OCI-LY7 (cell line): ENCODE results near the gene DARS1. TPM values are rescaled to one million over a fixed set of nuclear protein-coding genes. Genes with fewer than 3 reads are reported as not detected.
"Not testable (repeated sequence)": the region's sequence is repeated elsewhere in the genome, so short reads cannot be mapped to it uniquely, and the experiment has no call there.

Experiments
- BruUV-seq: library from RNA; stranded (reverse); fragments of 400-500 nt; replicated peaks from 2 replicates; lab custom pipeline; 2021; lab: Mats Ljungman, UMichigan
- CTCF ChIA-PET: fragments of 300-600 bp; sonication (Branson Sonifier 250); formaldehyde crosslinking; loops from one replicate; lab custom pipeline; 2022; ENCODE audit warnings: antibody characterized with exemption; ENCODE audit not compliant: unreplicated experiment; lab: Charles Lee
- POLR2A ChIA-PET: fragments of 300-600 bp; sonication (Branson Sonifier 250); formaldehyde crosslinking; loops from one replicate; lab custom pipeline; 2022; ENCODE audit warnings: antibody characterized with exemption; lab: Charles Lee
- DNase-seq: peaks from one replicate; pipeline ENCODE4 v3.0.0-alpha.2; 2015; ENCODE audit warnings: low spot score
- H2AFZ ChIP-seq: fragments of 200-600 bp; sonication (generic), shearing (Covaris generic); 2 replicates; pipeline ENCODE4 v1.6.1; 2014; ENCODE audit warnings: mild to moderate bottlenecking, antibody characterized with exemption, low read length, moderate library complexity
- H3K27ac ChIP-seq: fragments of 200-600 bp; sonication (generic); 2 replicates; pipeline ENCODE4 v1.5.1; 2014; ENCODE audit warnings: mixed run types, low read depth, mild to moderate bottlenecking, moderate library complexity, low read length, inconsistent platforms; ENCODE audit not compliant: poor library complexity, severe bottlenecking
- H3K36me3 ChIP-seq: fragments of 200-600 bp; sonication (generic); 2 replicates; pipeline ENCODE4 v1.6.1; 2014; ENCODE audit warnings: mild to moderate bottlenecking, antibody characterized with exemption, low read length, moderate library complexity, mixed read lengths; ENCODE audit not compliant: insufficient read depth
- H3K4me1 ChIP-seq: fragments of 200-600 bp; sonication (generic); 2 replicates; pipeline ENCODE4 v1.5.1; 2014; ENCODE audit warnings: mild to moderate bottlenecking, low read length; ENCODE audit not compliant: insufficient read depth, poor library complexity, severe bottlenecking
- H3K4me2 ChIP-seq: fragments of 200-600 bp; sonication (generic); 2 replicates; pipeline ENCODE4 v1.6.1; 2014; ENCODE audit warnings: mild to moderate bottlenecking, low read length
- H3K4me3 ChIP-seq: fragments of 200-600 bp; sonication (generic); 2 replicates; pipeline ENCODE4 v1.5.1; 2014; ENCODE audit warnings: mild to moderate bottlenecking, low read depth, low read length; ENCODE audit not compliant: poor library complexity, severe bottlenecking
- H3K79me2 ChIP-seq: fragments of 200-600 bp; sonication (generic); 2 replicates; pipeline ENCODE4 v1.6.1; 2016; ENCODE audit warnings: low read depth, mild to moderate bottlenecking, low read length, moderate library complexity, mixed read lengths; ENCODE audit not compliant: insufficient read depth
- H3K9me2 ChIP-seq: fragments of 200-600 bp; sonication (generic); 2 replicates; pipeline ENCODE4 v1.6.1; 2016; ENCODE audit warnings: mild to moderate bottlenecking, low read length, mixed read lengths; ENCODE audit not compliant: insufficient read depth
- H3K9me3 ChIP-seq: fragments of 200-600 bp; sonication (generic); 2 replicates; pipeline ENCODE4 v1.6.1; 2014; ENCODE audit warnings: mild to moderate bottlenecking, mixed run types, low read length, mixed read lengths
- H4K20me1 ChIP-seq: fragments of 200-600 bp; sonication (generic); 2 replicates; pipeline ENCODE4 v1.6.1; 2014; ENCODE audit warnings: mild to moderate bottlenecking, antibody characterized with exemption, low read length, moderate library complexity, mixed read lengths; ENCODE audit not compliant: insufficient read depth
- CTCF ChIP-seq: fragments of 200-600 bp; sonication (generic); conservative IDR thresholded peaks from 2 replicates; pipeline ENCODE4 v1.5.1; 2014; ENCODE audit warnings: mild to moderate bottlenecking, antibody characterized with exemption, low read length, moderate library complexity, mixed read lengths
- EZH2phosphoT487 ChIP-seq: fragments of 200-600 bp; sonication (generic); IDR thresholded peaks from 2 replicates; pipeline ENCODE4 v1.6.1; 2018; ENCODE audit warnings: low read depth, borderline replicate concordance, mild to moderate bottlenecking, mixed run types, antibody characterized with exemption, low read length, moderate library complexity, mixed read lengths
- intact Hi-C: fragments of 100-400 bp; cut with micrococcal nuclease; formaldehyde crosslinking; loops from one replicate; pipeline ENCODE4 v1.10.0; 2022; ENCODE audit not compliant: unreplicated experiment
- total RNA-seq, 2 experiments: library from RNA; depleted of rRNA in 1 of 2; stranded (reverse); fragments of >200 nt in 1 of 2; shearing (Covaris generic) in 1 of 2; gene quantifications; 2 replicates each; pipeline ENCODE4 v1.2.3, GENCODE V29; 2014 to 2022

Gene DARS1
- total RNA-seq, 2 experiments from 2014 or later, result 90.5 to 140 TPM

DNA sequence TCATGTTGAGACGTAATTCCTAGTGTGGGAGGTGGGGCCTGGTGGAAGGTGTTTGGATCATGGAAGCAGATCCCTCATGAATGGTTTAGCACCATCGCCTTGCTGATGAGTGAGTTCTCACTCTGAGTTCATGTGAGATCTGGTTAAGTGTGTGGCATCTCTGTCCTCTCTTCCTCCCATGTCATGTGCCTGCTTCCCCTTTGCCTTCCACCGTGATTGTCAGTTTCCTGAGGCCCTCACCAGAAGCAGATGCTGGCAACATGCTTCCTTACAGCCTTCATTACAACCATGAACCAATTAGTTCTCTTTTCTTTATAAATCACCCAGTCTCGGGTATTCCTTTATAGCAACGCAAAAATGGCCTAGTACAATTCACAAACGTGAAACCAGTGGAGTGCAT, 94.6 kb downstream of the DARS1 start:
- ChIA-PET CTCF (no interaction called here), POLR2A (no interaction called here)
- Histone ChIP-seq H4K20me1 (no peaks in the 10 kb centered on the region), H3K4me3 (no peak overlapping the region), H3K27ac (no peak overlapping the region), H3K9me2 (no peaks in the 10 kb centered on the region), H3K4me1 (peaks cover 13% of the 10 kb centered on the region), H2AFZ (no peak overlapping the region), H3K4me2 (no peak overlapping the region), H3K9me3 (no peaks in the 10 kb centered on the region), H3K36me3 (no peaks in the 10 kb centered on the region), H3K79me2 (no peaks in the 10 kb centered on the region)
- no peak for DNase-seq
- TF ChIP-seq EZH2phosphoT487 (no peak), CTCF (no peak)
- intact Hi-C loops, result no loop called here
- no TSS peak for BruUV-seq

GRCh38 chr2:135890149-135890548, 95.3 kb downstream of the DARS1 start:
- CTCF ChIA-PET, result no interaction called here
- H3K9me3 ChIP-seq, result no peaks in the 10 kb centered on the region
- POLR2A ChIA-PET, result no interaction called here
- no peaks in the 10 kb centered on the region for H4K20me1 ChIP-seq
- BruUV-seq, result no TSS peak
- no peaks in the 10 kb centered on the region for H3K79me2 ChIP-seq
- H3K4me2 ChIP-seq, result no peak overlapping the region
- no peak overlapping the region for H3K27ac ChIP-seq
- no peak overlapping the region for H2AFZ ChIP-seq
- no peak overlapping the region for H3K4me3 ChIP-seq
- no peaks in the 10 kb centered on the region for H3K9me2 ChIP-seq
- intact Hi-C loops, result no loop called here
- peaks cover 13% of the 10 kb centered on the region for H3K4me1 ChIP-seq
- no peaks in the 10 kb centered on the region for H3K36me3 ChIP-seq
- DNase-seq, result no peak
- TF ChIP-seq EZH2phosphoT487 (no peak), CTCF (no peak)

DNA sequence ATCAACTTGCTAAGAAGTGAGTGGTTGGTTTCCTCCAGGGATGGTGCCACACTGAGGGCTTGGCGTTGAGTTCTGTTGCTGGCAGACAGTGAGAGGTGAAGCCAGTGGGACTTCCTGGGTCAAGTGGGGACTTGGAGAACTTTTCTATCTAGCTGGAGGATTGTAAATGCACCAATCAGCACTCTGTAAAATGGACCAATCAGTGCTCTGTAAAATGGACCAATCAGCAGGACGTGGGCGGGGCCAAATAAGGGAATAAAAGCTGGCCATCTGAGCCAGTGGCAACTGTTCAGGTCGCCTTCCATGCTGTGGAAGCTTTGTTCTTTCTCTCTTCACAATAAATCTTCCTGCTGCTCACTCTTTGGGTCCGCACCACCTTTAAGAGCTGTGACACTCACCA, 96.8 kb downstream of the DARS1 start:
- H3K79me2 ChIP-seq, H3K27ac ChIP-seq, POLR2A ChIA-PET, DNase-seq, H3K9me3 ChIP-seq, H3K4me3 ChIP-seq, H3K9me2 ChIP-seq, H2AFZ ChIP-seq, H4K20me1 ChIP-seq, CTCF ChIA-PET, H3K4me1 ChIP-seq, BruUV-seq, intact Hi-C loops, H3K36me3 ChIP-seq, H3K4me2 ChIP-seq: not testable (repeated sequence)
